Activated naive CD4-positive, alpha-beta T cell (primary cell): ENCODE data around the gene SMU1.
A peak's percentile ranks its signal among the peaks of the same experiment; 100 is the strongest.

ENCODE experiments used
- DNase-seq, 4 experiments: peaks; one replicate each; lab custom pipeline; 2025; lab: John Stamatoyannopoulos, UW

Gene SMU1

GRCh38 chr9:33076046-33077004, at the start of gene SMU1:
TSS of gene SMU1 (minus strand) at chr9:33076674. CDS start at chr9:33076608, 66 bp downstream.
- peak; percentile 83 to 91 (median 86) for DNase-seq

DNA sequence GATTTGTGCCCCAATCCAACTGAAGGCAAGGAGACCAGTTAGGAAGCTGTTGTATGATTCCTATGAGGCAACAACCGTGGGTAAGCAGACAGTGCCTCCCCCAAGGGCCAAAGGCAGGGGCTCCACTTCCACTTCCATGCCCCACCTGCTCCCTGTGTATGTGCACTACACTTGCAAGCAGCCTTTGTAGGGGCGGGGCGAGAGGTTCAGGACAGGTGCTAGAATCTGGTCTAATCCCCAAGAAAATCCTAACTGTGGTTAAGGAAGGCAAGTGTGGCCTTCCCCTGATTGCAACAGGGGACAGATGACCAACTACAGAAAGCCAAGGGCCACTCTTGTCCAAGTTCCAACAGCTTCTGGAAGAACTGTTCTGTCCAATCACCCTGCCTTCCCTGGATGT, 49.0 kb upstream of the SMU1 start:
- no peak for DNase-seq

DNA sequence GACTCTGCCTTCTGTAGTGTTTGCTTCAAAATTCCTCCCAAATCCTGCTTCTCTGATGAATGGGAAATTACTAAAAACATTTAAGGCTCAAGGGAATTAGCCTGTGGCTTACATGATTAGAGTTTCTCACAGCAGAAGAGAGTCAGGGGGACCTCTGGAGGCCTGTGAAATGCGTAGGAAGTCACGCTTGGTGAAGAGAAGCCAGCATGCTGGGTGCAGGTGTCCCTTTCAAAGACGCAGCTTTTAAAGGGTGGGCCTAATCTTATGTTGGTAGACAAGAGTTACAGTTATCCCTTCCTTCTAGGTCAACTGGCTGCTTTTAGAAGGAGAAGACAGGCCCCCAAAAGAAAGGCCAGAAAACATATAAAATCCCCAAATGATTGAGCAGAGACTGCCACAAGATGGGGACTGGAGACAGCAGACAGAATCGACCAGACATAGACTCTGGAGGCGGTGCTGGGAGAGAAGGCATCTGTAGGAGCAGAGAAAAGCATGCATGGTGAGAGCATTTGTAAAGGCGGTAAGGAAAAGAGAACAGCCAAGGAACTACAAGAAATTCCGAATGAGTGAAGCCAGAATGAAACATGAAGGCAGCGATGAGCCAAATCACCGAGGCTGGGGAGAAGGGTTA, 48.4 kb upstream of the SMU1 start:
- no peak for DNase-seq

GRCh38 chr9:33124046-33124445, 47.6 kb upstream of the SMU1 start:
- no peak for DNase-seq

DNA sequence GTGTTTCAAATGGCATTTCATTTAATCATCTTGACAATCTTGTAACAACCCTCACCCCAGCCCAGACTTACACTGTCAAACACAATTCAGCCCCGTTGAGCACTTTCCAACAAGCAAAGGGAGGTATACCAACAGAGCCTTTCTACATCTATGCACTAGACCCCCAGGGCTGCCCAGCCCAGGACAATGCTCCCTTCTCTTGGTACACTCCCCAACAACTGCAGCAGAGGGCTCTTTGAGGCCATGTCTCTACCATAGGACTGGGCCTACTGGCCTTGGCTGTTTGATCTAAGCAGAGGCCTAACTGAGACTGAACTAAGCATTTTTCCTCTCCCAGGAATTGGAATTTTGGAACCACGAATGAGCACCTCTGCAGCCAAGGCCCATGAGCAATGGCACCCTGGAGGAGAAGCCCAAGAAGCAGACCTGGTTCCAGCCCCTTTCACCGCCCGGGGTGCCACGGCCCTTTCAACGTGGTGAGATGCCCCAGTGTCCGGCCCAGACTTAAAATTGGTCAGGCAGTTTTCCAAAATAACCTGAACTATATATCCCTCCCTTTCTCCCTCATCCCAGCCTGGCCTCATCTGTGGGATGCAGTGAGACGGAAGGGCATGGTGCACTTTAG, 47.0 kb upstream of the SMU1 start:
- no peak for DNase-seq

GRCh38 chr9:33120620-33121019, 44.1 kb upstream of the SMU1 start:
- DNase-seq, result no peak

DNA sequence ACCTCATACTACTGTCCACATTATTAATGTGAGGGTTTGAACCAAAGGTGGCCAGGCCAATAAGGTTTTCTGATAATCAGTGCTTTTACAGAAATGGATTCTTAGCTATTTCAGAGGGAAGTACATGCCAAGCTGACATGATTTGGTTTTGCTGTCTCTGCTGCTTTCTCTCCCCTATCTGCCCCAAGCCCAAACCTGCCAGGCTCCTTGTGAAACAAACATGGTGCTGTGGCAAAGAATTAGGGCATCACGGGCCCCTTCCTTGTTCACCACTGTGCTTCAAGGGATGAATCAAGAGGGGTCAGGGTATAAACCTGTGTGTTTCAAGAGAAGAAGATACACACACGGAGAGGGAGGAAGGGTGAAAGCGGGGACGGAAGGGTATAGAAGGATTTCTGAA, 41.3 kb upstream of the SMU1 start:
- DNase-seq, result no peak

- no peak for DNase-seq
Observed at GRCh38 chr9:33117306-33117705, 40.8 kb upstream of the SMU1 start.

DNA sequence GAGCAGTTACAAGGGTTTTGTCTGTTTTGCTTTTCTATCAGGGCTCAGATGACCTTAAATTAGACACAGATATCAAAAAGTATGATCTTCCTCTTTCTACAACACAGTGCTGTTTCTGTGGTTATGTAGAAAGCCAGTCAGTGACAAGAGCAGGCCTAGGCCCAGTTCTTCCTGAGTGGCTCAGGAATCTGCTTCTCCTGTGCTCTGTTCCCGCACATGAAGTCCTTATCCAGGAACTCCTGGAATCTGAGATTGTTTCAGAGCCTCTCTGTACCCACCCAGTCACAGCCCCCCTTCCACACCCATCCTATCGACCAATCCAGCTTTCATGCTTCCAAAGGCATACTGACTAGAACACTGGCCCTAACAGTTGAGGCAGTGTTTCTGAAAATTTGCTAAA, 40.4 kb upstream of the SMU1 start:
- no peak for DNase-seq

- no peak for DNase-seq
Observed at GRCh38 chr9:33114746-33115145, 38.3 kb upstream of the SMU1 start.

- DNase-seq, result no peak
Observed at GRCh38 chr9:33113799-33114547, 37.5 kb upstream of the SMU1 start.

DNA sequence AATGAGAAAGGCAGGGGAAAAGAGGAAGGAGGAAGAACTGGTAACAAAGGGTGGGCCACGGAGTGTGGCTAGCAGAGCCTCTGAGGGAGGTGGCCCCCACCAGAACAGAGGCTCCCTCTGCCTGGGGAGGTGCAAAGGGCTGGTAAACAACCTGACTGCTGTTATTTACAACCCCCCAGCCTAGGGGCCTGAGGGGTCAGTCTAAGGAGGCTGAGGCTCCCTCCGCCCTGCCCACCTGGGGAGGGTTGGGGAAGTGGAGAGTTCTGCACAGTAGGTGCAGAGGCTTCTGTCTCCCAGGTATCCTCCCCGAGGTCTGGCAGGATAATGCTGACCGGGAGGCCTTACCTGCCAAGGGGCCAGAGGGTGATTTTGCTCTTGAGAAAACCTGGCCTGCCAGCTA, 35.6 kb upstream of the SMU1 start:
- no peak for DNase-seq

DNA sequence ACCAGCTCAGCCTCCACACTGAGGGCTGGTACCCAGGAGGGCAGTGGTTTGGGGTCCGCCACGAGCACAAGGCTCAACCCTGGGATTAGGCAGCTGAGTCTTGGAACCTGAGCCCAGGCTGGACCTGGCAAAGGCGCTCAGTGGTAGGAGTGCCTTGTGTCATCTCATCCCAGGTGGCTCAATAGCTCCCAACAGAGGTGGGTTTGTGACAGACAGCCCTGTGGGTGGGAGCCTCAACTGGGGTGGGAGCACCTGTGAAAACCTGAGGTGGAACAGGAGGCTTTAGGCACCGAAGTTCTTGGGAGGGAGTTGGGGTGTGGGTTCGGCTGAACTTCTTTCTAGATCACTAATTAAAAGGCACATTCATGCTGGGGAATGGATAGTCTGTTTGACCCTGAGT, 35.2 kb upstream of the SMU1 start:
- DNase-seq, result no peak

GRCh38 chr9:33110686-33111085, 34.2 kb upstream of the SMU1 start:
- no peak for DNase-seq

GRCh38 chr9:33109850-33110595, 33.5 kb upstream of the SMU1 start:
- DNase-seq, result no peak

DNA sequence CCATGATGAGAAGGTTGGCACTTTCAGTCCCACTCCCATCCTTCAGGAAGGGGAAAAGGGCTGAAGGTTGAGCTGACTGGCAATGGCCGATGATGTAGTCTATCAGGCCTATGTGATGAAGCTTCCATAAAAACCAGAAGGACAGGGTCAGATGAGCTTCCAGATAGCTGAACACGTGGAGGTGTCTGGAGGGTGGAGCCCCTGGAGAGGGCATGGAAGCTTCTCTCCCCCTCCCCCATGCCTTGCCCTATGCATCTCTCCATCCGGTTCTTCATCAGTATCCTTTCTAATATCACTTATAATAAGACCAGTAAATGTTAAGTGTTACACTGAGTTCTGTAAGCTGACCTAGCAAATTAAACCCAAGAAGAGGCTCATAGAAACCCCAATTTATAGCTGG, 32.6 kb upstream of the SMU1 start:
- DNase-seq, result no peak

DNA sequence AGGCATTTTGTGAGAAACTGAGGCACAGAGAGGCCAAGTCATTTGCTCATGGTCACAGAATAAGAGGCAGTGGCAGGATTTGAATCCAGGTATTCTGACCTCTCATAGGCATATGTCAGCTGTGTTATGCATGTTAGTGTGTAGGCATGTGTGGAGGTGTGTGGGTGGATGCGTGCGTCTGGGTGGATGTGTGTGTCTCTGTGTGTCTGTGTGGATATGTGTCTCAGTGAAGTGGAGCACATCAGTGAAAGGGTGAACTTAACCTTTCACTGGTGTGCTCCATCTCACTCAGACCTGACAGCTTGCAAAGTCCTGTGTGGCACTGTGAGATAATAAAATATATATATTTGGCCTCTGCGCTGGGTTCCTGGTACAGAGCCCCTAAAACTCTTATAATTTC, 32.0 kb upstream of the SMU1 start:
- DNase-seq, result no peak

DNA sequence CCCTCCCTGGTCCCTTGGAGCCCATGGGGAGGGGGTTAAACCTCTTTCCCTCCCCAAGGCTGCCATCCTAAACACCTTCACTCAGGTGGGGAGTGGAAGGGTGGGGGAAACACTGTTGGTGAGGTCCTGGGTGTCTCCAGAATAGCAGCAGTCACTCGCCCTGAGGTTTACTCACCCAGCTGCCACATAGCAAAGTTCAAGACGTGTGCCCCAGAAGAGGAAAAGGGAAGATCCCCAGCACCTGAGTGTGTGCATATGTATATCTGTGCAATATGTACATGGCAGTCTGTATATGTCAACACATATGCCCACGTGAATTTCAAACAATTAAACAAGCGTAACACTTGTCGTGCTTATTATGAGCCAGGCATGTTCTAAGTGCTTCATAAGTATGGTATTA, 31.3 kb upstream of the SMU1 start:
- DNase-seq, result no peak

DNA sequence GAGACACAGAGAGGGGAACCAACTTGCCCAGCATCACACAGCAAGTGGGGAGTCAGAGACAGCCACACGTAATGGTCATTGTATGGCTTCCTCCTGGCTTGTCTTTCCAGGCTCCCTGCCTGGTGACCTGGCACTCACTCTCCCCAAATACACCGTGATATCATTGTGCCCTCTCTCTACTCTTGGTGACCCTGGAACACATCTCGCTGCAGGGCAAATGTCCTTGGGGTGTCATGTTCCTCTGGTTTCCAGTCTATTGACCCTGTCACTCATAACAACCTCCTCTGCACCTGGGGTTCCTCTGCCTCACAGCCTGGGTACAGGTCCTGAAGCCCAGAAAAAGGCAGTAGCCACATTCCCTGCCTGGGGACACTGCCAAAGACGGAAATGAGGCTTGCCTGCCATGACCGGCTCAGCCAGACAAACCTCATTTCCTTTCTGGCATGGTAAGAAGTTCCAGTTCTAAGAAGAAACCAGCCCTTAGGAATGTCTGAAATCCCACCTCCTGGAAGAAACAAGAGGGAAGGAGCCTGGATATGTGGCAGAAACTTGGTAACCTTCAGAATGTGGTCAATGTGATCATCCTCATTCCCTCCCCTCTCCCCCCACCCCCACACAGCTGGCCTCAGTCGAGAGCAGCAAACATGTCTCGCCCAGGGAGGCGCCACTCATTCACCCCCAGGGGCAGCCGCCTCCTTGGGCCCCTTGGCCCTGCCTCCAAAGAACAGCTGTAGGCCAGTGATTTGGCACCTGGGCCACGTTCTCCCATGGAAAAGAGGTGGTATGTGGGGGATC, 30.6 kb upstream of the SMU1 start:
- DNase-seq, result no peak

DNA sequence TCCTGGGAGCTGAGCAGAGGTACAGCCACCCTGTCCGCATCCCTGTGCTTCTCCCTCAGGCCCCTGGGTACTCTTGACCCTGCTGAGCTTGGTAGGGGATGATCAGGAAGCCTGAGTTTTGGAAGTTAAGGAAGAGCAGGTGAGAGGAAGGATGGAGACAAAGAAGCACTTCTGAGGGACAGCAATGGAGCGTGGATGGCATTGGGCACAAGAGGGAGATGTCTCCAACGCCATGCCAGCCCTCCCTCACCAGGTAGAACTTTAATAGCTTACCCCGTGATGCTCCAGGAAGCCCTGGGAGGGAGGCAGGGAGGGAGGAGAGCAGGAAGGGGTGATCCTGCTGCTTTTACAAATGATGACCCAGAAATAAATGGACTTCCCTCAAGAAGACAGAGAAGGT, 29.9 kb upstream of the SMU1 start:
- DNase-seq, result no peak

DNA sequence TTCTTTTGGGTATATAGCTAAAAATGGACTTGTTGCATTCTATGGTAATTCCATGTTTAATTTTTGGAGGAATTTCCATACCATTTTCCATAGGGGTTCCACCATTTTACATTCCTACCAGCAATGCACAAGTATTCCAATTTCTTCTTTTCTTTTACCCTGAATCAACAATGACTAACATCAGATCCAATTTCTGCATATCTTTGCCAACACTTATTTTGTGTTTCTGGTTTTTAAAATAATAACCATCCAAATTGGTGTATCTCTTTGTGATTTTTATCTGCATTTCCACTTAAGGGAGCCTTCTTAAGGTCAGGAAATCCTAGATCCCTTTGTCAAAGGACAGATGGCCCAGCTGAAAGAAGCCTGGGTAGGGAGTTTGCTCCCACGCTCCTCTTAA, 29.5 kb upstream of the SMU1 start:
- DNase-seq, result no peak
